Daoy (cell line): ENCODE data around the gene CDC37. TPM values are rescaled to one million over a fixed set of nuclear protein-coding genes. Genes with fewer than 3 reads are reported as not detected.

Experiments
- DNase-seq: peaks from one replicate; pipeline ENCODE4 v3.0.0-alpha.2; 2015; ENCODE audit warnings: low read depth
- total RNA-seq: library from RNA; depleted of rRNA; stranded (reverse); fragments of >200 nt; shearing (Covaris generic); gene quantifications from 2 replicates; pipeline ENCODE4 v1.2.3, GENCODE V29; 2014; rRNA removed

The CDC37 gene
- total RNA-seq, 1 experiment from 2014 or later: 401 TPM

DNA sequence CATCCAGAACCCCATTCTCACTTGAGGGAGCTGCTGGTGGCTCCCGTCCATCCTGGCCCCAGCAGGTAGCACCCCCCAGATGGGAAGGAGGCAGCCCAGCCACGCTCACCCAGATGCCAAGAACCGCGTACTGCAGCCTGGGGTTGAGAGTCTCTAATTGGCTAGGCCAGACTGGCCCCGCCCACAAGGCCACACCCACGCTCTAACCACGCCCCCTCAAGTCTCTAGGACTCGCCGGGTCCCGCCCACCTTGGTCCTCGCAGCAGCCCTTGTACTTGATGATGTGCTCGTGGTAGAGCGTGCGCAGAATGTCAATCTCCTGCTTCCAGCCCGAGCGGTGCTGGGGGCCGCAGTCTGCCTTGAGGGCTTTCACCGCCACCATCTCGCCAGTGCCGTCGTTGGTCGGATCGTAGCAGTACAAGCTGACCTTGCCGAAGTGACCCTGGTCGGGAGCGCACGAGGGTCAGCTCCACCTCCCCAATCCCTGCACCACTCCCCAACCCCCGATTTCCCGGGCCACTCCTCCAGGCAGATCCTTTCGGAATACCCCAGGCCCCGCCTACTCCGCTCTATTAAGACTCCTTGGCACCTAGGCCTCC is 49.5 kb downstream of the CDC37 start:
- peak; percentile 47 for DNase-seq

DNA sequence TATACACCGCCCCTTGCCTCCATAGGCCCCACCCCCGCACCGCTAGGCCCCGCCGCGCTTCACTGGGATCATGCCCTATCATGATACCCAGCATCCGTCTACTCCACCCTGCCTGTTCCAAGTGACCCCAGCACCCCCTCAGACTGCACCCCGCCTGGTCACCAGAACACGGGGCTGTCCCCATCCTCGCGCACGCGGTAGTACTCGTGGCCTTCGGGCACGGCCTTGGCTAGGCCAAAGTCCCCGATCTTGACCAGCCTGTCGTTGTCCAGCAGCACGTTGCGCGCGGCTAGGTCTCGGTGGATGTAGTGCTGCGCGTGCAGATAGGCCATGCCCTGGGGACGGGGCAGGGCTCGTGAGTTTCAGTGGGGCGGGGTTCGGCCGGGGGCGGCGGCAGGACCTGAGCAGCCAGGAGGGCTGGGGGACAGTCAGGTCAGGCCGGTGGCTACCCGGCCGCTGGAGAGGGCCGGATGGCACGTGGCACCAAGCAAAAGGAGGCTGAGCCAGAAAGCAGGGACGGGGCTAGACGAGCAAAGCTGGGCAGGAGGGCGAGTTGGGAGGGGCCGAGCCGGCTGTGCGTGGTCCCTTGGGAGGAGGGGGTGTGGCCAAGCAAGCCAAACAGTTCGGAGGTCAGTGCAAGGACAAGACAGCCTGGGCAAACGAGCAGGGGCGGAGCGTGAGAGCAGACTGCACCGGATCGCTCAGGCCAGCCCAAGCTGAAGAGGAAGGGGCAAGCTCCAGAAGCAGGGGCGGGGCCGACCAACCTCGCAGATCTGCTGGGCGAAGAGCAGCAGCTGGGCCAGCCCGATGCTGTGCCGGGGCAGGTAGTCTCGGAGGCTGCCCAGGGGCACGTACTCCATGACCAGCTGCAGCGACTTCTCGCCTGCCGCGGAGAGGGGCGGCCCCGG is 50.3 kb downstream of the CDC37 start:
- DNase-seq: no peak

DNA sequence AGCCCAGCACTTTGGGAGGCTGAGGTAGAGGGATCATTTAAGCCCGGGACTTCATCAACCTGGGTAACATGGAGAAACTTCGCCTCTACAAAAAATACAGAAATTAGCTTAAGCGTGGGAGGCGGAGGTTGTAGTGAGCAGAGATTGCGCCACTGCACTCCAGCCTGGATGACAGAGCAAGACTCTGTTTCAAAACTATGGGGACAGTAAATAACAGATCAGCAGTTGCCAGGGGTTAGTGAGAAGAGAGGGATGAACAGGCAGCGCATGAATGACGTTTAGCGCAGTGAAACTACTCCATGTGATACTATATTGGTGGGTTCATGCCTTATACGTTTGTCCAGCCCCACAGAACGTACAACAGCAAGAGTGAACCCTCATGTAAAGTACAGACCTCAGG is 56.8 kb downstream of the CDC37 start:
- no peak for DNase-seq

DNA sequence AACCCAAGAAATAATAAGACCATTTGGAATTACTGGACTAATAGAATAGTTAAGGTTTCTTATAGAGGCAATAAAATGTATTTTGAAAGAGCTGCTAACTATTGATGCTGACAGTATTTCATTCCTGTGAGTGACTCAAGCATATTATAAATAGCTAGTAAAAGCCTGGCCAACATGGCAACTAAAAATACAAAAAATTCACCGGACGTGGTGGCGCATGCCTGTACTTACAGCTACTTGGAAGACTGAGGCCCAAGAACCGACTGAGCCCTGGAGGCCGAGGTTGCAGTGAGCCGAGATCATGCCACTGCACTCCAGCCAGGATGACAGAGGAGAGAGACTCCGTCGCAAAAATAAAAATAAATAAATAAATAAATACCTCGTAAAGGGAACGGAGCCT is 58.6 kb downstream of the CDC37 start:
- DNase-seq: no peak

DNA sequence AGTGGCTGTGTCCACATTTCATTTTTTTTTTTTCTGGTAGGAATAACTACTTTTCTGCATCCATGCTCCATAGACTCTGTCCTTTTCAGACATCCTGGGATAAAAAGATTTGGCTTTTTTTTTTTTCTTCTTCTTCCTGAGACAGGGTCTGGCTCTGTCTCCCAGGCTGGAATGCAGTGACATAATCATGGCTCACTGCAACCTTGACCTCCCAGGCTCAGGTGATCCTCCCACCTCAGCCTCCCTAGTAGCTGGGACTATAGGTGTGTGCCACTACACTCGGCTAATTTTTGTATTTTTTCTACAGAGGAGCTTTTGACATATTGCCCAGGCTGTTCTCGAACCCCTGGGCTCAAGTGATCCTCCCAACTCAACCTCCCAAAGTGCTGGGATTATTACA is 59.8 kb downstream of the CDC37 start:
- no peak for DNase-seq

Other genes starting within 250 kb of the CDC37 start
- gene DNMT1, start 208.6 kb downstream of the CDC37 start, total RNA-seq: 126 and 140 TPM in 2 replicates
- 3.5 and 3.7 TPM in 2 replicates for gene S1PR2, start 172.2 kb downstream of the CDC37 start, total RNA-seq
- gene MRPL4, start 151.3 kb downstream of the CDC37 start, total RNA-seq: 107 and 125 TPM in 2 replicates
- 85.8 and 86.7 TPM in 2 replicates for gene ICAM1, start 132.4 kb downstream of the CDC37 start, total RNA-seq
- 0.63 TPM in 1 of 2 replicates, not detected in the other for gene ICAM4, start 116.6 kb downstream of the CDC37 start, total RNA-seq
- gene ICAM5, start 113.6 kb downstream of the CDC37 start, total RNA-seq: 0.54 and 2.2 TPM in 2 replicates
- gene ZGLP1, start 93.7 kb downstream of the CDC37 start, total RNA-seq: 0.39 and 2.2 TPM in 2 replicates
- gene FDX2, start 87.5 kb downstream of the CDC37 start, total RNA-seq: 45.0 and 65.6 TPM in 2 replicates
- gene RAVER1, start 70.0 kb downstream of the CDC37 start, total RNA-seq: 14.4 and 26.2 TPM in 2 replicates
- 1.4 and 5.4 TPM in 2 replicates for gene ICAM3, start 63.9 kb downstream of the CDC37 start, total RNA-seq
- gene TYK2, start 23.0 kb downstream of the CDC37 start, total RNA-seq: 39.2 and 46.6 TPM in 2 replicates
- 0.69 and 2.3 TPM in 2 replicates for gene PDE4A, start 17.0 kb upstream of the CDC37 start, total RNA-seq
- gene KEAP1, start 99.8 kb upstream of the CDC37 start, total RNA-seq: 92.3 and 99.8 TPM in 2 replicates
- gene S1PR5, start 113.9 kb upstream of the CDC37 start, total RNA-seq: 0.24 and 2.2 TPM in 2 replicates
- gene ATG4D, start 140.4 kb upstream of the CDC37 start, total RNA-seq: 18.1 and 51.4 TPM in 2 replicates
- gene KRI1, start 162.5 kb upstream of the CDC37 start, total RNA-seq: 22.0 and 30.9 TPM in 2 replicates
- 3.0 and 9.9 TPM in 2 replicates for gene CDKN2D, start 165.4 kb upstream of the CDC37 start, total RNA-seq
- gene AP1M2, start 183.8 kb upstream of the CDC37 start, total RNA-seq: 2.7 and 12.2 TPM in 2 replicates
- 10.0 and 19.1 TPM in 2 replicates for gene SLC44A2, start 222.0 kb upstream of the CDC37 start, total RNA-seq